ENCODE data around the gene SLCO4A1.

SLCO4A1 gene

GRCh38 chr20:62637521-62638054 lies 4.7 kb upstream of the SLCO4A1 start:
- no peak for TF ChIP-seq FOXP2 (optimal IDR thresholded peaks at IDR 0.05; ENCODE audit: borderline replicate concordance, extremely low read depth, extremely low read length, insufficient read depth)
- TF ChIP-seq SIN3A (IDR thresholded peaks at IDR 0.05; ENCODE audit: borderline replicate concordance, insufficient read depth, low read length), result no peak
- TF ChIP-seq POLR2AphosphoS5 (IDR thresholded peaks at IDR 0.05; ENCODE audit: low read depth, low read length), result no peak
- TF ChIP-seq TAF1 (IDR thresholded peaks at IDR 0.05; ENCODE audit: borderline replicate concordance, insufficient read depth, low read length), result no peak
- no peak for TF ChIP-seq REST (IDR thresholded peaks at IDR 0.05; ENCODE audit: insufficient read depth in 1 of 2, low read depth in 2 of 2, low read length in 2 of 2)

GRCh38 chr20:62638055-62638570 lies 4.2 kb upstream of the SLCO4A1 start:
- TF ChIP-seq TAF1 (IDR thresholded peaks at IDR 0.05; ENCODE audit: borderline replicate concordance, insufficient read depth, low read length) (no peak), FOXP2 (optimal IDR thresholded peaks at IDR 0.05; ENCODE audit: borderline replicate concordance, extremely low read depth, extremely low read length, insufficient read depth) (no peak), SIN3A (IDR thresholded peaks at IDR 0.05; ENCODE audit: borderline replicate concordance, insufficient read depth, low read length) (no peak), POLR2AphosphoS5 (IDR thresholded peaks at IDR 0.05; ENCODE audit: low read depth, low read length) (no peak), REST (IDR thresholded peaks at IDR 0.05; ENCODE audit: insufficient read depth in 1 of 2, low read depth in 2 of 2, low read length in 2 of 2) (no peak)

- TF ChIP-seq TAF1 (IDR thresholded peaks at IDR 0.05; ENCODE audit: borderline replicate concordance, insufficient read depth, low read length) (no peak), SIN3A (IDR thresholded peaks at IDR 0.05; ENCODE audit: borderline replicate concordance, insufficient read depth, low read length) (no peak), POLR2AphosphoS5 (IDR thresholded peaks at IDR 0.05; ENCODE audit: low read depth, low read length) (no peak), REST (IDR thresholded peaks at IDR 0.05; ENCODE audit: insufficient read depth in 1 of 2, low read depth in 2 of 2, low read length in 2 of 2) (no peak), FOXP2 (optimal IDR thresholded peaks at IDR 0.05; ENCODE audit: borderline replicate concordance, extremely low read depth, extremely low read length, insufficient read depth) (no peak)
Measured at GRCh38 chr20:62638679-62639406, 3.5 kb upstream of the SLCO4A1 start.

GRCh38 chr20:62639765-62640164 lies 2.5 kb upstream of the SLCO4A1 start:
- TF ChIP-seq SIN3A (IDR thresholded peaks at IDR 0.05; ENCODE audit: borderline replicate concordance, insufficient read depth, low read length) (no peak), REST (IDR thresholded peaks at IDR 0.05; ENCODE audit: insufficient read depth in 1 of 2, low read depth in 2 of 2, low read length in 2 of 2) (no peak), POLR2AphosphoS5 (IDR thresholded peaks at IDR 0.05; ENCODE audit: low read depth, low read length) (no peak), TAF1 (IDR thresholded peaks at IDR 0.05; ENCODE audit: borderline replicate concordance, insufficient read depth, low read length) (no peak), FOXP2 (optimal IDR thresholded peaks at IDR 0.05; ENCODE audit: borderline replicate concordance, extremely low read depth, extremely low read length, insufficient read depth) (no peak)
